WTC11 (cell line): ENCODE results near the gene ABCB7.

Source experiments
- CREB1 ChIP-seq: sonication (generic); formaldehyde crosslinking; IDR thresholded peaks from 2 replicates; pipeline ENCODE4 v1.8.0; 2023; ENCODE audit warnings: mild to moderate bottlenecking, missing genetic modification reagents
- NFE2L1 ChIP-seq: sonication (generic); formaldehyde crosslinking; IDR thresholded peaks from 2 replicates; pipeline ENCODE4 v1.8.1; 2023; ENCODE audit warnings: missing genetic modification reagents
- SP1 ChIP-seq: sonication (generic); formaldehyde crosslinking; conservative IDR thresholded peaks from 2 replicates; pipeline ENCODE4 v1.8.1; 2022; ENCODE audit warnings: missing genetic modification reagents
- ZNF121 ChIP-seq: sonication (generic); formaldehyde crosslinking; IDR thresholded peaks from 2 replicates; pipeline ENCODE4 v1.8.0; 2023; ENCODE audit warnings: missing genetic modification reagents
- TF ChIP-seq, protein P1 (sequence below): fragments of 200-600 bp; IDR thresholded peaks from 2 replicates; pipeline ENCODE4 v1.8.0; 2022; ENCODE audit warnings: antibody characterized with exemption
- TF ChIP-seq, protein P2 (sequence below): sonication (generic); formaldehyde crosslinking; conservative IDR thresholded peaks from 2 replicates; pipeline ENCODE4 v1.8.1; 2022; ENCODE audit warnings: mild to moderate bottlenecking, missing genetic modification reagents
- TF ChIP-seq, protein P3 (sequence below): sonication (generic); formaldehyde crosslinking; IDR thresholded peaks from 2 replicates; pipeline ENCODE4 v1.8.0; 2022; ENCODE audit warnings: mild to moderate bottlenecking, missing genetic modification reagents
- TF ChIP-seq, protein P4 (sequence below): fragments of 250-450 bp; sonication (Bioruptor Pico); conservative IDR thresholded peaks from 2 replicates; pipeline ENCODE4 v1.9.0; 2021; ENCODE audit warnings: mild to moderate bottlenecking
- TF ChIP-seq, protein P5 (sequence below): fragments of 250-450 bp; sonication (Bioruptor Pico); IDR thresholded peaks from 2 replicates; pipeline ENCODE4 v1.9.0; 2021; ENCODE audit warnings: mild to moderate bottlenecking

DNA sequence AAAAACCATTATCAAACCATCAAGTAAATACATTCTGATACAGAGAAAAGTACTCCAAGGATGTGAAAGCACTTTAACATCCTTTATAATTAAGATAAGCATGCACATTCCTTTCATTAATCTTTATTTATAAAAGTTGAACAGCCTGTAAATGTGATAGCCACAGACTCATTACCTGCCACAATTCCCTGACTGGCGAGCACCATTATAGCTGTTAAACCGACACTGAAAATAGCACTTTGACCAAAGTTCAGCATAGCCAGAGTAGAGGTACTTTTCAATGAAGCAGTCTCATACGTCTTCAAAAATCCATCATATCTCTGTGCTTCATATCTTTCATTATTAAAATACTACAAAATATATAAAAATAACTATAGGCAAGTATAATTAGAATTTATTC is 84.7 kb downstream of the ABCB7 start:
- TF ChIP-seq ZNF121 (CRISPR knock-in tag): no peak
- TF ChIP-seq, protein P1, sequence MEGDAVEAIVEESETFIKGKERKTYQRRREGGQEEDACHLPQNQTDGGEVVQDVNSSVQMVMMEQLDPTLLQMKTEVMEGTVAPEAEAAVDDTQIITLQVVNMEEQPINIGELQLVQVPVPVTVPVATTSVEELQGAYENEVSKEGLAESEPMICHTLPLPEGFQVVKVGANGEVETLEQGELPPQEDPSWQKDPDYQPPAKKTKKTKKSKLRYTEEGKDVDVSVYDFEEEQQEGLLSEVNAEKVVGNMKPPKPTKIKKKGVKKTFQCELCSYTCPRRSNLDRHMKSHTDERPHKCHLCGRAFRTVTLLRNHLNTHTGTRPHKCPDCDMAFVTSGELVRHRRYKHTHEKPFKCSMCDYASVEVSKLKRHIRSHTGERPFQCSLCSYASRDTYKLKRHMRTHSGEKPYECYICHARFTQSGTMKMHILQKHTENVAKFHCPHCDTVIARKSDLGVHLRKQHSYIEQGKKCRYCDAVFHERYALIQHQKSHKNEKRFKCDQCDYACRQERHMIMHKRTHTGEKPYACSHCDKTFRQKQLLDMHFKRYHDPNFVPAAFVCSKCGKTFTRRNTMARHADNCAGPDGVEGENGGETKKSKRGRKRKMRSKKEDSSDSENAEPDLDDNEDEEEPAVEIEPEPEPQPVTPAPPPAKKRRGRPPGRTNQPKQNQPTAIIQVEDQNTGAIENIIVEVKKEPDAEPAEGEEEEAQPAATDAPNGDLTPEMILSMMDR: no peak
- TF ChIP-seq, protein P2, sequence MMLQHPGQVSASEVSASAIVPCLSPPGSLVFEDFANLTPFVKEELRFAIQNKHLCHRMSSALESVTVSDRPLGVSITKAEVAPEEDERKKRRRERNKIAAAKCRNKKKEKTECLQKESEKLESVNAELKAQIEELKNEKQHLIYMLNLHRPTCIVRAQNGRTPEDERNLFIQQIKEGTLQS (CRISPR knock-in tag): no peak
- TF ChIP-seq NFE2L1: no peak
- TF ChIP-seq, protein P3, sequence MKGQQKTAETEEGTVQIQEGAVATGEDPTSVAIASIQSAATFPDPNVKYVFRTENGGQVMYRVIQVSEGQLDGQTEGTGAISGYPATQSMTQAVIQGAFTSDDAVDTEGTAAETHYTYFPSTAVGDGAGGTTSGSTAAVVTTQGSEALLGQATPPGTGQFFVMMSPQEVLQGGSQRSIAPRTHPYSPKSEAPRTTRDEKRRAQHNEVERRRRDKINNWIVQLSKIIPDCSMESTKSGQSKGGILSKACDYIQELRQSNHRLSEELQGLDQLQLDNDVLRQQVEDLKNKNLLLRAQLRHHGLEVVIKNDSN (CRISPR knock-in tag): no peak
- no peak for TF ChIP-seq CREB1
- TF ChIP-seq, protein P4, sequence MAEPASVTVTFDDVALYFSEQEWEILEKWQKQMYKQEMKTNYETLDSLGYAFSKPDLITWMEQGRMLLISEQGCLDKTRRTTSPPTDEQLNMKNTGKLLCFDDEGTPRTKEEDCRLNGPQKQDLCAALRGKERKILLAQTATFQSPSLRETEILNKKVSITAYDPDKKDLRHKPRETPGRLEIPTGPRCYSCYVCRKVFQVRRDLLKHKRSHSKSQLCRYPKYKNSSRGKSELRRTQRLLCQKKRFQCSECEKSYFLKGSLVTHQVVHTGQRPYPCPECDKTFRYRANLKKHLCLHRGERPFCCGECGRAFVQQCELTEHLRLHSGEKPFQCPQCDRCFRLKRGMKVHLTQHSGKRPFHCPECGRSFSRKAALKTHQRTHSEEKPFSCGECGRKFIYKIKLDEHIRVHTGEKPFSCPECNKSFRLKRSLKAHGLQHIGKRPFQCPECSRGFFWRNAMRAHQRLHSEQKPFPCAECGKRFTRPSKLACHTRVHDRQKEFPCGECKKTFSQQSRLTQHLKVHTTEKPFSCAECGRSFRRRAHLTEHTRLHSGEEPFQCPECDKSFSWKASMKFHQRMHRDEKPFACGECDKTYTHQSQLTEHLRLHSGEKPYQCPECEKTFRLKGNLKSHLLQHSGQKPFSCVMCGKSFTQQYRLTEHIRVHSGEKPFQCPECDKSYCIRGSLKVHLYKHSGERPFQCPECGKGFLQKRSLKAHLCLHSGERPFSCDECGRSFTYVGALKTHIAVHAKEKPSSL (CRISPR knock-in tag): no peak
- TF ChIP-seq SP1 (CRISPR knock-in tag): no peak
- TF ChIP-seq, protein P5, sequence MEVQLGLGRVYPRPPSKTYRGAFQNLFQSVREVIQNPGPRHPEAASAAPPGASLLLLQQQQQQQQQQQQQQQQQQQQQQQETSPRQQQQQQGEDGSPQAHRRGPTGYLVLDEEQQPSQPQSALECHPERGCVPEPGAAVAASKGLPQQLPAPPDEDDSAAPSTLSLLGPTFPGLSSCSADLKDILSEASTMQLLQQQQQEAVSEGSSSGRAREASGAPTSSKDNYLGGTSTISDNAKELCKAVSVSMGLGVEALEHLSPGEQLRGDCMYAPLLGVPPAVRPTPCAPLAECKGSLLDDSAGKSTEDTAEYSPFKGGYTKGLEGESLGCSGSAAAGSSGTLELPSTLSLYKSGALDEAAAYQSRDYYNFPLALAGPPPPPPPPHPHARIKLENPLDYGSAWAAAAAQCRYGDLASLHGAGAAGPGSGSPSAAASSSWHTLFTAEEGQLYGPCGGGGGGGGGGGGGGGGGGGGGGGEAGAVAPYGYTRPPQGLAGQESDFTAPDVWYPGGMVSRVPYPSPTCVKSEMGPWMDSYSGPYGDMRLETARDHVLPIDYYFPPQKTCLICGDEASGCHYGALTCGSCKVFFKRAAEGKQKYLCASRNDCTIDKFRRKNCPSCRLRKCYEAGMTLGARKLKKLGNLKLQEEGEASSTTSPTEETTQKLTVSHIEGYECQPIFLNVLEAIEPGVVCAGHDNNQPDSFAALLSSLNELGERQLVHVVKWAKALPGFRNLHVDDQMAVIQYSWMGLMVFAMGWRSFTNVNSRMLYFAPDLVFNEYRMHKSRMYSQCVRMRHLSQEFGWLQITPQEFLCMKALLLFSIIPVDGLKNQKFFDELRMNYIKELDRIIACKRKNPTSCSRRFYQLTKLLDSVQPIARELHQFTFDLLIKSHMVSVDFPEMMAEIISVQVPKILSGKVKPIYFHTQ (CRISPR knock-in tag): no peak
